H1 (cell line): Measurements from ENCODE around the gene ATP6V0A4. TPM values are rescaled to one million over a fixed set of nuclear protein-coding genes. Genes with fewer than 3 reads are reported as not detected.

Experiments
- CTCF ChIA-PET: fragments of 300-600 bp; sonication (Branson Sonifier 250); formaldehyde crosslinking; loops from one replicate; lab custom pipeline; 2021; ENCODE audit not compliant: partially characterized antibody; lab: Charles Lee
- POLR2A ChIA-PET: fragments of 300-600 bp; sonication (Branson Sonifier 250); formaldehyde crosslinking; loops from one replicate; lab custom pipeline; 2021; ENCODE audit warnings: inconsistent platforms; ENCODE audit not compliant: partially characterized antibody; lab: Charles Lee
- DNase-seq, 2 experiments: peaks; one replicate each; pipeline versions ENCODE4 v3.0.0 to v3.0.0-alpha.2; 2010 to 2022; ENCODE audit warnings: low spot score in 2 of 2, low read depth in 1 of 2, mixed read lengths in 1 of 2
- FAIRE-seq: peaks from 2 replicates; lab custom pipeline; 2011; peaks lifted over from hg19 to GRCh38; lab: Jason Lieb, UNC
- H2AFZ ChIP-seq: 2 replicates; pipeline ENCODE4 v1.8.1; 2012; ENCODE audit warnings: low read length, inconsistent platforms
- H2AK5ac ChIP-seq: 2 replicates; pipeline ENCODE4 v1.6.1; 2013; ENCODE audit warnings: low read depth, low read length
- H2BK120ac ChIP-seq: replicated peaks from 2 replicates; pipeline ENCODE3; 2013; ENCODE audit warnings: low read depth, low read length, inconsistent platforms
- H2BK12ac ChIP-seq: 2 replicates; pipeline ENCODE4 v1.6.1; 2013; ENCODE audit warnings: low read depth, low read length
- H2BK15ac ChIP-seq: 2 replicates; pipeline ENCODE4 v1.6.1; 2013; ENCODE audit warnings: low read length
- H2BK20ac ChIP-seq: 2 replicates; pipeline ENCODE4 v1.6.1; 2013; ENCODE audit warnings: low read length
- H2BK5ac ChIP-seq: 2 replicates; pipeline ENCODE4 v1.6.1; 2013; ENCODE audit warnings: low read depth, low read length
- H3K14ac ChIP-seq: 2 replicates; pipeline ENCODE4 v1.6.1; 2013; ENCODE audit warnings: inconsistent platforms; ENCODE audit not compliant: insufficient read length
- H3K18ac ChIP-seq: 2 replicates; pipeline ENCODE4 v1.6.1; 2013; ENCODE audit warnings: low read length; ENCODE audit errors: extremely low read depth
- H3K23ac ChIP-seq: 2 replicates; pipeline ENCODE4 v1.6.1; 2013; ENCODE audit warnings: inconsistent platforms; ENCODE audit not compliant: insufficient read length
- H3K23me2 ChIP-seq: 2 replicates; pipeline ENCODE4 v1.6.1; 2013; ENCODE audit warnings: low read depth, low read length
- H3K27ac ChIP-seq: 2 replicates; pipeline ENCODE4 v1.6.1; 2011; ENCODE audit warnings: low read depth, low read length, inconsistent platforms
- H3K27me3 ChIP-seq, 4 experiments: replicated peaks in 1 of 4; 1 replicate in 1 of 4; 2 replicates in 3 of 4; pipeline versions ENCODE4 v1.6.1 to v1.8.1; 2011 to 2013; ENCODE audit warnings: low read length in 3 of 4, mild to moderate bottlenecking in 3 of 4, inconsistent platforms in 2 of 4, mixed read lengths in 2 of 4, moderate library complexity in 1 of 4; ENCODE audit not compliant: control insufficient read depth in 3 of 4, insufficient read depth in 3 of 4; ENCODE audit errors: extremely low read depth in 1 of 4
- H3K36me3 ChIP-seq, 4 experiments: 2 replicates each; pipeline versions ENCODE4 v1.6.1 to v1.8.1; 2011 to 2013; ENCODE audit warnings: mild to moderate bottlenecking in 4 of 4, low read length in 3 of 4, moderate library complexity in 2 of 4, control low read depth in 1 of 4, inconsistent platforms in 1 of 4; ENCODE audit not compliant: insufficient read depth in 4 of 4, control insufficient read depth in 2 of 4
- H3K4ac ChIP-seq: replicated peaks from 2 replicates; pipeline ENCODE3; 2013; ENCODE audit warnings: low read length, low read depth, mixed read lengths, inconsistent platforms; ENCODE audit not compliant: insufficient read length
- H3K4me1 ChIP-seq, 4 experiments: replicated peaks in 1 of 4; 1 replicate in 1 of 4; 2 replicates in 3 of 4; pipeline versions ENCODE4 v1.6.1 to v1.8.1; 2011 to 2013; ENCODE audit warnings: low read length in 3 of 4, inconsistent platforms in 2 of 4, mixed read lengths in 1 of 4; ENCODE audit not compliant: insufficient read depth in 4 of 4, control insufficient read depth in 3 of 4
- H3K4me2 ChIP-seq, 2 experiments: 2 replicates each; pipeline versions ENCODE4 v1.6.1 to v1.8.1; 2011 to 2013; ENCODE audit warnings: low read depth in 2 of 2, low read length in 2 of 2, control low read depth in 1 of 2, inconsistent platforms in 1 of 2, mild to moderate bottlenecking in 1 of 2; ENCODE audit not compliant: insufficient read depth in 1 of 2
- H3K4me3 ChIP-seq, 4 experiments: fragments of 200-600, 300-600 bp in 1 of 4; sonication (generic), shearing (Covaris generic), sonication (Bioruptor Twin) in 1 of 4; 2 replicates each; pipeline versions ENCODE4 v1.5.1 to v1.8.1; 2011 to 2016; ENCODE audit warnings: low read length in 4 of 4, low read depth in 3 of 4, control low read depth in 2 of 4, inconsistent platforms in 2 of 4, mild to moderate bottlenecking in 2 of 4, mixed read lengths in 1 of 4, moderate library complexity in 1 of 4; ENCODE audit not compliant: insufficient read depth in 2 of 4; ENCODE audit errors: extremely low read depth in 1 of 4
- H3K56ac ChIP-seq: replicated peaks from 2 replicates; pipeline ENCODE3; 2013; ENCODE audit warnings: low read depth, mild to moderate bottlenecking, mixed read lengths, low read length, inconsistent platforms; ENCODE audit not compliant: insufficient read length
- H3K79me1 ChIP-seq: 2 replicates; pipeline ENCODE4 v1.6.1; 2013; ENCODE audit warnings: low read depth, low read length, control low read depth
- H3K79me2 ChIP-seq, 2 experiments: 2 replicates each; pipeline versions ENCODE4 v1.6.1 to v1.8.1; 2012 to 2013; ENCODE audit warnings: low read length in 2 of 2, mild to moderate bottlenecking in 2 of 2, inconsistent platforms in 1 of 2; ENCODE audit not compliant: insufficient read depth in 2 of 2, control insufficient read depth in 1 of 2
- H3K9ac ChIP-seq, 4 experiments: replicated peaks in 1 of 4; 1 replicate in 1 of 4; 2 replicates in 3 of 4; pipeline versions ENCODE4 v1.6.1 to v1.8.1; 2011 to 2013; ENCODE audit warnings: low read depth in 3 of 4, low read length in 3 of 4, control low read depth in 2 of 4, mild to moderate bottlenecking in 2 of 4, moderate library complexity in 2 of 4, inconsistent platforms in 1 of 4; ENCODE audit errors: extremely low read depth in 1 of 4
- H3K9me3 ChIP-seq, 2 experiments: 2 replicates each; pipeline versions ENCODE4 v1.6.1 to v1.8.1; 2012 to 2013; ENCODE audit warnings: mild to moderate bottlenecking in 2 of 2, moderate library complexity in 2 of 2, control low read depth in 1 of 2, inconsistent platforms in 1 of 2, low read depth in 1 of 2, low read length in 1 of 2, mixed read lengths in 1 of 2; ENCODE audit not compliant: insufficient read depth in 2 of 2
- H4K20me1 ChIP-seq, 2 experiments: replicated peaks in 1 of 2; 2 replicates each; pipeline versions ENCODE3 to v1.8.1; 2011 to 2013; ENCODE audit warnings: inconsistent platforms in 2 of 2, low read length in 2 of 2, mild to moderate bottlenecking in 1 of 2; ENCODE audit not compliant: insufficient read depth in 2 of 2, control insufficient read depth in 1 of 2
- H4K5ac ChIP-seq: 2 replicates; pipeline ENCODE4 v1.6.1; 2013; ENCODE audit warnings: low read length, low read depth, mixed read lengths, inconsistent platforms; ENCODE audit not compliant: insufficient read length
- H4K8ac ChIP-seq: 2 replicates; pipeline ENCODE4 v1.8.0; 2013; ENCODE audit warnings: mild to moderate bottlenecking, moderate library complexity, low read length, inconsistent platforms; ENCODE audit not compliant: insufficient read depth; ENCODE audit errors: extremely low read depth
- H4K91ac ChIP-seq: replicated peaks from 2 replicates; pipeline ENCODE3; 2013; ENCODE audit warnings: low read length, mixed read lengths, inconsistent platforms; ENCODE audit not compliant: insufficient read length
- CBX8 ChIP-seq: fragments of 300-800, 300-1000 bp; sonication (generic); IDR thresholded peaks from 2 replicates; pipeline ENCODE4 v1.7.1; 2016; ENCODE audit warnings: low read depth, low read length, borderline replicate concordance
- CEBPB ChIP-seq: IDR thresholded peaks from 2 replicates; pipeline ENCODE4 v1.6.1; 2012; ENCODE audit warnings: low read depth, low read length
- CHD1 ChIP-seq: IDR thresholded peaks from 2 replicates; pipeline ENCODE4 v1.6.1; 2012; ENCODE audit warnings: low read depth, low read length, improper control_type of control experiment
- CREB1 ChIP-seq: IDR thresholded peaks from 2 replicates; pipeline ENCODE4 v1.6.1; 2012; ENCODE audit warnings: inconsistent platforms
- EZH2 ChIP-seq: fragments of 200-600 bp; sonication (generic); IDR thresholded peaks from 2 replicates; pipeline ENCODE4 v1.7.1; 2012; ENCODE audit warnings: low read depth, mild to moderate bottlenecking, moderate library complexity, low read length, inconsistent platforms; ENCODE audit not compliant: severe bottlenecking
- HDAC2 ChIP-seq, 2 experiments: fragments of 300-600 bp in 1 of 2; sonication (generic) in 1 of 2; IDR thresholded peaks; 2 replicates each; pipeline ENCODE4 v1.6.1; 2011 to 2012; ENCODE audit warnings: low read depth in 2 of 2, low read length in 2 of 2, mild to moderate bottlenecking in 2 of 2, moderate library complexity in 2 of 2, borderline replicate concordance in 1 of 2, inconsistent platforms in 1 of 2
- HDAC6 ChIP-seq: IDR thresholded peaks from one replicate; pipeline ENCODE4 v1.7.1; 2012; ENCODE audit warnings: low read depth, mild to moderate bottlenecking, inconsistent platforms, low read length, moderate library complexity
- KDM1A ChIP-seq: fragments of 200-600, 300-600 bp; sonication (generic); IDR thresholded peaks from 2 replicates; pipeline ENCODE4 v1.7.1; 2016; ENCODE audit warnings: mild to moderate bottlenecking, low read length, borderline replicate concordance
- RNF2 ChIP-seq: fragments of 200-900, 300-1000 bp; sonication (generic); IDR thresholded peaks from 2 replicates; pipeline ENCODE4 v1.7.1; 2016; ENCODE audit warnings: borderline replicate concordance, low read depth, mild to moderate bottlenecking, antibody characterized with exemption, low read length; ENCODE audit not compliant: poor library complexity, severe bottlenecking; ENCODE audit errors: missing control alignments
- SIN3A ChIP-seq, 2 experiments: IDR thresholded peaks in 1 of 2; conservative IDR thresholded peaks in 1 of 2; 2 replicates each; pipeline ENCODE4 v1.6.1; 2011 to 2012; ENCODE audit warnings: low read length in 2 of 2, improper control_type of control experiment in 1 of 2, low read depth in 1 of 2, mild to moderate bottlenecking in 1 of 2
- SP1 ChIP-seq: IDR thresholded peaks from 2 replicates; pipeline ENCODE4 v1.6.1; 2011; ENCODE audit warnings: low read depth, low read length
- TCF12 ChIP-seq: IDR thresholded peaks from 2 replicates; pipeline ENCODE4 v1.6.1; 2011; ENCODE audit warnings: low read depth, mild to moderate bottlenecking, low read length
- TEAD4 ChIP-seq: IDR thresholded peaks from 2 replicates; pipeline ENCODE4 v1.6.1; 2012; ENCODE audit warnings: low read depth, low read length, inconsistent platforms, mixed read lengths
- ZNF274 ChIP-seq: IDR thresholded peaks from 2 replicates; pipeline ENCODE4 v1.7.0; 2012; ENCODE audit warnings: low read length, borderline replicate concordance; ENCODE audit errors: extremely low read depth
- WGBS, 2 experiments: shearing (Covaris generic) in 1 of 2; methylation state at CpG; one replicate each; pipeline versions ENCODE4 v1.1.6 to v1.1.7; 2013 to 2015; ENCODE audit warnings: low lambda C conversion rate in 2 of 2, mixed read lengths in 2 of 2, inconsistent platforms in 1 of 2, low coverage in 1 of 2, missing lambda C conversion rate in 1 of 2; ENCODE audit not compliant: insufficient replicate concordance in 2 of 2, insufficient coverage in 1 of 2, insufficient read length in 1 of 2; ENCODE audit errors: extremely low coverage in 1 of 2, missing lambda C conversion rate in 1 of 2; 5-methylcytosine and 5-hydroxymethylcytosine counted together
- polyA plus RNA-seq, 7 experiments: library from polyadenylated mRNA; depleted of rRNA in 3 of 7; stranded (reverse) in 5 of 7; unstranded in 2 of 7; fragments of >200 nt in 5 of 7; fragments of 200-250 nt in 2 of 7; gene quantifications; 1 replicate in 5 of 7; 2 replicates in 1 of 7; 4 replicates in 1 of 7; pipeline versions ENCODE4 v1.2.1 to v1.2.3, GENCODE V29; 2011 to 2013; ENCODE audit warnings: missing spikeins in 2 of 7, mixed read lengths in 2 of 7
- total RNA-seq: library from RNA; stranded (reverse); fragmentation: NEBNext Ultra II Directional; extraction: Animal tissue kit (Norgen Biotek cat#: 25700); gene quantifications from 2 replicates; pipeline ENCODE4 v1.2.1, GENCODE V29; 2021

The ATP6V0A4 gene
- total and polyA plus RNA-seq, 2 of the 8 experiments (the other 6 are each of a cell fraction or from before 2014, with no cell fraction given), result 0.47 to 1.6 TPM

GRCh38 chr7:138750473-138750872, 47.5 kb downstream of the ATP6V0A4 start:
- FAIRE-seq (no peak), DNase-seq (no peak)
- Histone ChIP-seq H2BK120ac (no peak overlapping the region), H3K27me3 (no peaks in the 10 kb centered on the region), H4K5ac (no peak overlapping the region), H3K79me1 (no peaks in the 10 kb centered on the region), H3K36me3 (no peaks in the 10 kb centered on the region), H4K8ac (no peak overlapping the region), H3K23me2 (0 out of 2 replicates have a peak, but pooled peaks cover 3% of the 10 kb centered on the region), H3K9me3 (no peaks in the 10 kb centered on the region), H3K27ac (no peak overlapping the region), H4K20me1 (no peaks in the 10 kb centered on the region), H3K4me3 (no peak overlapping the region), H2AFZ (no peak overlapping the region), H3K4me2 (no peak overlapping the region), H3K18ac (no peak overlapping the region), H2BK20ac (0 out of 2 replicates have a peak overlapping the region, but pooled peaks have one; percentile 80), H2BK15ac (peak overlapping the region; percentile 95; the same call in 1 of the 2 replicates), H2AK5ac (no peak overlapping the region), H3K79me2 (no peaks in the 10 kb centered on the region), H4K91ac (no peak overlapping the region), H3K23ac (no peak overlapping the region), H3K4me1 (peaks cover 6 to 21% (median 8%) of the 10 kb centered on the region in 4 experiments), H2BK5ac (no peak overlapping the region), H2BK12ac (peak overlapping the region; percentile 39; the same call in 1 of the 2 replicates), H3K9ac (no peak overlapping the region), H3K56ac (no peak overlapping the region), H3K4ac (no peak overlapping the region), H3K14ac (no peak overlapping the region)
- WGBS, 2 experiments, result 94% methylated on average over 15 of the region's 15 CpGs; no CpG with 5 or more reads in 1 of the 2 experiments
- TF ChIP-seq CREB1 (no peak), EZH2 (no peak), RNF2 (no peak), CBX8 (no peak), SP1 (no peak), ZNF274 (no peak), SIN3A (conservative IDR thresholded peaks at IDR 0.05 in 1 of 2, IDR thresholded peaks at IDR 0.05 in 1 of 2; ENCODE audit: low read depth in 1 of 2, low read length in 2 of 2) (no peak), HDAC6 (no peak), TCF12 (no peak), KDM1A (no peak), CEBPB (no peak), TEAD4 (no peak), CHD1 (no peak), HDAC2 (IDR thresholded peaks at IDR 0.05; ENCODE audit: borderline replicate concordance in 1 of 2, low read depth in 2 of 2, low read length in 2 of 2) (no peak)
- ChIA-PET CTCF (interaction anchor here (0.8 to 1.6 kb wide), 2 partner anchors 12 to 589 kb away, joined by 3 to 7 read pairs; no protein-coding TSS in a partner anchor), POLR2A (no interaction called here)
